HepG2 (cell line): ENCODE results near the gene KRTAP3-2.

Experiments used
- POLR2AphosphoS5 ChIP-seq: IDR thresholded peaks from 2 replicates; pipeline ENCODE4 v1.6.1; 2012; ENCODE audit warnings: low read depth, low read length
- SCMH1 ChIP-seq: sonication (generic); formaldehyde crosslinking; IDR thresholded peaks from 2 replicates; pipeline ENCODE4 v1.9.0; 2021; ENCODE audit warnings: missing genetic modification reagents, mild to moderate bottlenecking, borderline replicate concordance
- TF ChIP-seq, protein P1 (sequence below): sonication (generic); formaldehyde crosslinking; IDR thresholded peaks from 2 replicates; pipeline ENCODE4 v1.5.0; 2020; ENCODE audit warnings: mild to moderate bottlenecking, missing genetic modification reagents, moderate library complexity
- TF ChIP-seq, protein P2 (sequence below): IDR thresholded peaks from 2 replicates; pipeline ENCODE4 v1.6.1; 2012; ENCODE audit warnings: inconsistent platforms

DNA sequence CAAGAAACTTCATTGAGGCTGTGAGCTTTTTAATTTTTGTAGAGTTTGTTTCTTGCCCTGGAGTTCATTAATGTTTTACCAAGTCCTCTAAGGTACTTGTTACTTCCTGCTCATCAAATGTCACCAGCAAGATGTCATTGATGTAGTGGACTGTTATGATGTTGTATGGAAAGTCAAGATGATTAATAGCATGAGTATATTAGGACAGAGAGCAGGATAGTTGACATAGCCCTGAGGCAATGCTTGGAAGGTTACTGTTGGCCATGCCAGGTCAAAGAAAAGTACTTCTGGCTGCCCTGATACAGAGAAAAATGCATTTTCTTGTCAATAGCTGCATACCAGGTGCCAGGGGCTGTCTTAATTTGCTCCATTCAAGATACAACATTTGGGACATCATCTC is 20.6 kb upstream of the KRTAP3-2 start:
- TF ChIP-seq, protein P1, sequence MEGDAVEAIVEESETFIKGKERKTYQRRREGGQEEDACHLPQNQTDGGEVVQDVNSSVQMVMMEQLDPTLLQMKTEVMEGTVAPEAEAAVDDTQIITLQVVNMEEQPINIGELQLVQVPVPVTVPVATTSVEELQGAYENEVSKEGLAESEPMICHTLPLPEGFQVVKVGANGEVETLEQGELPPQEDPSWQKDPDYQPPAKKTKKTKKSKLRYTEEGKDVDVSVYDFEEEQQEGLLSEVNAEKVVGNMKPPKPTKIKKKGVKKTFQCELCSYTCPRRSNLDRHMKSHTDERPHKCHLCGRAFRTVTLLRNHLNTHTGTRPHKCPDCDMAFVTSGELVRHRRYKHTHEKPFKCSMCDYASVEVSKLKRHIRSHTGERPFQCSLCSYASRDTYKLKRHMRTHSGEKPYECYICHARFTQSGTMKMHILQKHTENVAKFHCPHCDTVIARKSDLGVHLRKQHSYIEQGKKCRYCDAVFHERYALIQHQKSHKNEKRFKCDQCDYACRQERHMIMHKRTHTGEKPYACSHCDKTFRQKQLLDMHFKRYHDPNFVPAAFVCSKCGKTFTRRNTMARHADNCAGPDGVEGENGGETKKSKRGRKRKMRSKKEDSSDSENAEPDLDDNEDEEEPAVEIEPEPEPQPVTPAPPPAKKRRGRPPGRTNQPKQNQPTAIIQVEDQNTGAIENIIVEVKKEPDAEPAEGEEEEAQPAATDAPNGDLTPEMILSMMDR: no peak
- TF ChIP-seq POLR2AphosphoS5: no peak
- TF ChIP-seq, protein P2, sequence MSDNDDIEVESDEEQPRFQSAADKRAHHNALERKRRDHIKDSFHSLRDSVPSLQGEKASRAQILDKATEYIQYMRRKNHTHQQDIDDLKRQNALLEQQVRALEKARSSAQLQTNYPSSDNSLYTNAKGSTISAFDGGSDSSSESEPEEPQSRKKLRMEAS: no peak
- no peak for TF ChIP-seq SCMH1
